Caco-2 (cell line): ENCODE data around the gene GLB1L. TPM values are rescaled to one million over a fixed set of nuclear protein-coding genes. Genes with fewer than 3 reads are reported as not detected.

Experiments used
- BruUV-seq: library from RNA; stranded (reverse); fragments of 400-500 nt; replicated peaks from 2 replicates; lab custom pipeline; 2021; lab: Mats Ljungman, UMichigan
- CTCF ChIA-PET: fragments of 300-600 bp; sonication (Branson Sonifier 250); formaldehyde crosslinking; loops from one replicate; lab custom pipeline; 2022; ENCODE audit warnings: antibody characterized with exemption; lab: Charles Lee
- POLR2A ChIA-PET: fragments of 300-600 bp; sonication (Branson Sonifier 250); formaldehyde crosslinking; loops from one replicate; lab custom pipeline; 2022; ENCODE audit warnings: antibody characterized with exemption; lab: Charles Lee
- DNase-seq, 2 experiments: peaks; one replicate each; pipeline versions ENCODE4 v3.0.0 to v3.0.0-alpha.2; 2020 to 2022
- H3K27me3 ChIP-seq: replicated peaks from 2 replicates; pipeline ENCODE4 v1.6.0; 2011; ENCODE audit warnings: low read length; ENCODE audit not compliant: control insufficient read depth, insufficient read depth
- H3K36me3 ChIP-seq: 2 replicates; pipeline ENCODE4 v1.5.1; 2011; ENCODE audit warnings: low read length; ENCODE audit not compliant: control insufficient read depth, insufficient read depth
- H3K4me1 ChIP-seq: fragments of 250-450 bp; sonication (Bioruptor Pico); 2 replicates; pipeline ENCODE4 v1.5.1; 2020; ENCODE audit warnings: mild to moderate bottlenecking
- H3K4me3 ChIP-seq: 2 replicates; pipeline ENCODE4 v1.5.1; 2011; ENCODE audit warnings: low read depth, mild to moderate bottlenecking, control low read depth, low read length
- H3K9me3 ChIP-seq: fragments of 250-450 bp; sonication (Bioruptor Pico); 2 replicates; pipeline ENCODE4 v1.5.1; 2020; ENCODE audit warnings: mild to moderate bottlenecking, moderate library complexity
- H3K27ac Mint-ChIP-seq: one replicate; pipeline ENCODE4 v1.8.0; 2022; ENCODE audit warnings: mixed read lengths; ENCODE audit not compliant: unreplicated experiment
- H3K27me3 Mint-ChIP-seq: one replicate; pipeline ENCODE4 v1.8.0; 2022; ENCODE audit warnings: mixed read lengths; ENCODE audit not compliant: insufficient read depth, unreplicated experiment
- H3K36me3 Mint-ChIP-seq: one replicate; pipeline ENCODE4 v1.8.0; 2022; ENCODE audit warnings: mild to moderate bottlenecking, mixed read lengths; ENCODE audit not compliant: insufficient read depth, unreplicated experiment
- H3K4me1 Mint-ChIP-seq: one replicate; pipeline ENCODE4 v1.8.0; 2022; ENCODE audit warnings: low read depth, mixed read lengths; ENCODE audit not compliant: unreplicated experiment
- H3K4me3 Mint-ChIP-seq: one replicate; pipeline ENCODE4 v1.8.0; 2022; ENCODE audit warnings: mild to moderate bottlenecking, moderate library complexity, mixed read lengths; ENCODE audit not compliant: unreplicated experiment
- H3K9me3 Mint-ChIP-seq: one replicate; pipeline ENCODE4 v1.8.0; 2022; ENCODE audit warnings: mixed read lengths; ENCODE audit not compliant: unreplicated experiment
- intact Hi-C: fragments of 100-400 bp; cut with micrococcal nuclease; formaldehyde crosslinking; loops from one replicate; pipeline ENCODE4 v1.10.0; 2022; ENCODE audit not compliant: unreplicated experiment
- total RNA-seq: library from RNA; stranded (reverse); gene quantifications from 2 replicates; pipeline ENCODE4 v1.2.3, GENCODE V29; 2022
- TF ChIP-seq, protein P1 (sequence below), 2 experiments: fragments of 200-600 bp in 1 of 2; IDR thresholded peaks; 1 replicate in 1 of 2; 2 replicates in 1 of 2; pipeline versions ENCODE4 v1.5.1 to v1.8.0; 2011 to 2022; ENCODE audit warnings: antibody characterized with exemption in 1 of 2, control low read depth in 1 of 2, inconsistent platforms in 1 of 2, low read depth in 1 of 2, low read length in 1 of 2, mild to moderate bottlenecking in 1 of 2, moderate library complexity in 1 of 2; ENCODE audit not compliant: insufficient read depth in 1 of 2, severe bottlenecking in 1 of 2, unreplicated experiment in 1 of 2

Gene GLB1L
- total RNA-seq, 1 experiment from 2014 or later: 3.3 TPM

DNA sequence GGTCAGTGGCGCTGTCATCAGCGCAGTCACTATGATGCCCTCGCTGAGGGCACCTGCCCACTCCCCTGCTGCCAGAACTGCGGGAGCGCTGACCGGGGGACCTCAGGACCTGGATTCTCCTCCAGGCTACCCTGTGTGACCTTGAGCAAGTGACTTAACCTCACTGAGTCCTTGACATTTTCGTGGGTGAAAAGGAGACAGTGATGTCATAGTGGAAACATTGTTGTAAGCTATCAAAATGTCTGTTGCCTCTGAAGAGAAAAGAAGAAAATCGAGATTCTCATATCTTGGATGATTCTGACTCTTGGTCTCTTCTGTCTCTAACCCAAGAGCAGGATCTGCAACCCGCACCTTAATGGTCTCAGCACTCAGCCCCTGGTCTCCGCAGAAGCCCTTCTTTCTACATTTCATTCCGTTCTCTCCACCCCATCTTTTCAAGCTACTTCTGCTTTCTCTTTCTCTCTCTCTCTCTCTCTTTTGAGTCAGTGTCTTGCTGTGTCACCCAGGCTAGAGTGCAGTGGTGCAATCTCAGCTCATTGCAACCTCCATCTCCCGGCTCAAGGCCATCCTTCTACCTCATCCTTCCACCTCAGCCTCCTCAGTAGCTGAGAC lies 9.5 kb upstream of the GLB1L start:
- CTCF ChIA-PET: interaction anchor here (1.0 to 3.3 kb wide), 4 partner anchors 10 to 40 kb away, joined by 3 to 22 read pairs (median 4); partner anchors contain the start of genes DNAJB2, GLB1L and STK16
- peaks cover 7% of the 10 kb centered on the region for H3K27me3 Mint-ChIP-seq

DNA sequence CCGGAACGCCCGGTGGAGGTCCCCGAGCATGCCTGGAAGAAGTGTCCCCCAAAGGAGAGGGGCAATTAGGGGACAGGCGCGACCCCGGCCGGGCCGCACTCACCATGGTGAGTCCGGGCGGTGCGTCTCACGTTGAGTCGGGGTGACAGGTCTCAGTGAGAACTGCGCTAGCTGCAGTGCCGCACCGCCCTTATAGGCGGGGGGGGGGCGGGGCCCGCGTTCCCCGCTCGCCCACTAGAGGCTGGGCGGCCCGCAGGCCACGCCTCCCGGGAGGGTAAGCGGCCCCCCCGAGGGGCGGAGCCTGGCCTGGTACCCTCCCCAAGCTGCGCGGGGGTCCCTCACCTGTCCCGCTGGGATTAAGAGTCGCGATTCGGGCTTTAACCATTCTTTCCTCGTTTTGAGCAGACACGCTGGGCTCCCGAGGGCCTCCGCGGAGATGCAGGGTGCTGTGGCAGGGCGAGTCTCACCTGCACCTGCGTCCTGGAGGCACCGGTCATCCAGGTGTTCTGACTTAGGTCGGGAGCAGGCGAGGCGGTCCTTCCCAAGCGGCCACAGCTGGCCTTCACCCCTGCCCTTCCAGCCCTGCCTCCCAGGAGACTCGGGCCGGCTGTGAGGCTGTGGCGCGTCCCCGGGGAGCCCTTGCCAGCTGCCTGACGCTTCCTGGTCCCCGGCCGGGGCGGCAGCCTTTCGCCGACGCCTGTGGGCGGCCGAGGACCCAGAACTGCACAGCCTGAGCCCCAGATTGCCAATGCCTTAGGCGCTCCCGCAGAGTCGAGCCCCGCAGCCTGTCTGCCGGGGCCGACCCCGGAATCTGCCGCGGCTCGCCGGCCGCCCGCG lies 8.7 kb upstream of the GLB1L start, which contains the start of gene TUBA4A:
Gene TUBA4A, minus strand, starts transcription at position 166 of the 837 bp plus-strand sequence. Its CDS starts 60 bp downstream, at position 106.
- H3K9me3 Mint-ChIP-seq: no peaks in the 10 kb centered on the region
- Histone ChIP-seq H3K4me1 (peaks cover 20% of the 10 kb centered on the region), H3K9me3 (no peaks in the 10 kb centered on the region), H3K4me3 (peak within 1 kb of the TSS; percentile 48), H3K27me3 (no peaks in the 10 kb centered on the region), H3K36me3 (no peaks in the 10 kb centered on the region; the same call in 1 of the 2 replicates)
- ChIA-PET POLR2A (interaction anchor here (0.5 to 1.7 kb wide), 7 partner anchors 9 to 77 kb away, joined by 3 to 5 read pairs (median 4); partner anchors contain the start of genes ATG9A, CNPPD1, DNAJB2 and GLB1L), CTCF (interaction anchor here (0.6 to 3.3 kb wide), 6 partner anchors 9 to 47 kb away, joined by 3 to 22 read pairs (median 4); partner anchors contain the start of genes DNAJB2, GLB1L, STK16 and ZFAND2B)
- intact Hi-C loops: loop anchor here (1.0 kb wide), 1 partner anchor 25 kb away; the partner anchor contains the start of gene DNAJB2
- no peak within 1 kb of the TSS for H3K27ac Mint-ChIP-seq
- DNase-seq: peak; percentile 81 to 89
- peaks cover 8% of the 10 kb centered on the region for H3K36me3 Mint-ChIP-seq
- no TSS peak for BruUV-seq
- peaks cover 4% of the 10 kb centered on the region for H3K27me3 Mint-ChIP-seq
- TF ChIP-seq, protein P1, sequence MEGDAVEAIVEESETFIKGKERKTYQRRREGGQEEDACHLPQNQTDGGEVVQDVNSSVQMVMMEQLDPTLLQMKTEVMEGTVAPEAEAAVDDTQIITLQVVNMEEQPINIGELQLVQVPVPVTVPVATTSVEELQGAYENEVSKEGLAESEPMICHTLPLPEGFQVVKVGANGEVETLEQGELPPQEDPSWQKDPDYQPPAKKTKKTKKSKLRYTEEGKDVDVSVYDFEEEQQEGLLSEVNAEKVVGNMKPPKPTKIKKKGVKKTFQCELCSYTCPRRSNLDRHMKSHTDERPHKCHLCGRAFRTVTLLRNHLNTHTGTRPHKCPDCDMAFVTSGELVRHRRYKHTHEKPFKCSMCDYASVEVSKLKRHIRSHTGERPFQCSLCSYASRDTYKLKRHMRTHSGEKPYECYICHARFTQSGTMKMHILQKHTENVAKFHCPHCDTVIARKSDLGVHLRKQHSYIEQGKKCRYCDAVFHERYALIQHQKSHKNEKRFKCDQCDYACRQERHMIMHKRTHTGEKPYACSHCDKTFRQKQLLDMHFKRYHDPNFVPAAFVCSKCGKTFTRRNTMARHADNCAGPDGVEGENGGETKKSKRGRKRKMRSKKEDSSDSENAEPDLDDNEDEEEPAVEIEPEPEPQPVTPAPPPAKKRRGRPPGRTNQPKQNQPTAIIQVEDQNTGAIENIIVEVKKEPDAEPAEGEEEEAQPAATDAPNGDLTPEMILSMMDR (IDR thresholded peaks at IDR 0.05; ENCODE audit: insufficient read depth in 1 of 2, low read depth in 1 of 2, low read length in 1 of 2, severe bottlenecking in 1 of 2, unreplicated experiment in 1 of 2): no peak
- H3K4me3 Mint-ChIP-seq: peak within 1 kb of the TSS; percentile 62
- peaks cover 27% of the 10 kb centered on the region for H3K4me1 Mint-ChIP-seq

More for the DNA sequence above, 9.5 kb upstream of the GLB1L start:
- no peaks in the 10 kb centered on the region for H3K9me3 Mint-ChIP-seq
- no TSS peak for BruUV-seq
- H3K4me3 Mint-ChIP-seq: peak overlapping the region; percentile 62
- H3K36me3 Mint-ChIP-seq: peaks cover under 1% of the 10 kb centered on the region
- intact Hi-C loops: loop anchor here (1.0 kb wide), 1 partner anchor 25 kb away; the partner anchor contains the start of gene DNAJB2
- H3K27ac Mint-ChIP-seq: no peak overlapping the region
- no peaks in the 10 kb centered on the region for H3K9me3 ChIP-seq
- H3K4me3 ChIP-seq: peak overlapping the region; percentile 48
- POLR2A ChIA-PET: interaction anchor here (1.1 to 1.7 kb wide), 4 partner anchors 10 to 78 kb away, joined by 3 to 4 read pairs (median 4); partner anchors contain the start of genes CNPPD1, DNAJB2, GLB1L and STK16
- TF ChIP-seq, protein P1 (IDR thresholded peaks at IDR 0.05; ENCODE audit: insufficient read depth in 1 of 2, low read depth in 1 of 2, low read length in 1 of 2, severe bottlenecking in 1 of 2, unreplicated experiment in 1 of 2): no peak
- no peaks in the 10 kb centered on the region; the same call in 1 of the 2 replicates for H3K36me3 ChIP-seq
- H3K4me1 Mint-ChIP-seq: peaks cover 20% of the 10 kb centered on the region
- H3K4me1 ChIP-seq: peaks cover 13% of the 10 kb centered on the region
- no peak for DNase-seq
- H3K27me3 ChIP-seq: no peaks in the 10 kb centered on the region
